ENCODE results near the gene NUDT5. TPM values are rescaled to one million over a fixed set of nuclear protein-coding genes. Genes with fewer than 3 reads are reported as not detected.
"Not testable (repeated sequence)": the region's sequence is repeated elsewhere in the genome, so short reads cannot be mapped to it uniquely, and the experiment has no call there.

Gene NUDT5
- total RNA-seq, 4 donors from 2014 or later, result 23.0 to 31.2 (median 27.3) TPM

DNA sequence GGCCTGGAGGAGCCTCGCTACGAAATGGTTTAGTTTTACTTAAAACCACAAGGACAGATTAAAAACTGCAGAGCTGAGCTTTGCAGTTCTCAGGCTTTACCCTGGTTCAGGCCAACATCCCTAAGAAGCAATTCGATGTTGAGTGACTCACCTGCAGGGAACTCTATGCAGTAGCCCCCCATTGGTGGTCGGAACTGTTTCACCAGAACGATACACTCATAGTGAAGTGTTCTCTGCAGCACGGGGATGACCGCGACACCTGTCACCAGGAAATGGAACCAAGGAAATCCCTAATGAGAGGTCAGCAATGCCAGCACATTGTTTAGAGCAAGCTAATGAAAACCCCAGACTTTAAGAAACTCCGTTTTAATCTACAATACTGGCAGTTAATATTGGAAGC, 18.0 kb downstream of the NUDT5 start:
- 74 to 88% methylated on average over 5 to 7 of the region's 9 CpGs for WGBS, 2 donors (ENCODE audit: low coverage in 1 of 2)
- no peak for TF ChIP-seq EP300 (IDR thresholded peaks at IDR 0.05)
- TF ChIP-seq, protein P1, sequence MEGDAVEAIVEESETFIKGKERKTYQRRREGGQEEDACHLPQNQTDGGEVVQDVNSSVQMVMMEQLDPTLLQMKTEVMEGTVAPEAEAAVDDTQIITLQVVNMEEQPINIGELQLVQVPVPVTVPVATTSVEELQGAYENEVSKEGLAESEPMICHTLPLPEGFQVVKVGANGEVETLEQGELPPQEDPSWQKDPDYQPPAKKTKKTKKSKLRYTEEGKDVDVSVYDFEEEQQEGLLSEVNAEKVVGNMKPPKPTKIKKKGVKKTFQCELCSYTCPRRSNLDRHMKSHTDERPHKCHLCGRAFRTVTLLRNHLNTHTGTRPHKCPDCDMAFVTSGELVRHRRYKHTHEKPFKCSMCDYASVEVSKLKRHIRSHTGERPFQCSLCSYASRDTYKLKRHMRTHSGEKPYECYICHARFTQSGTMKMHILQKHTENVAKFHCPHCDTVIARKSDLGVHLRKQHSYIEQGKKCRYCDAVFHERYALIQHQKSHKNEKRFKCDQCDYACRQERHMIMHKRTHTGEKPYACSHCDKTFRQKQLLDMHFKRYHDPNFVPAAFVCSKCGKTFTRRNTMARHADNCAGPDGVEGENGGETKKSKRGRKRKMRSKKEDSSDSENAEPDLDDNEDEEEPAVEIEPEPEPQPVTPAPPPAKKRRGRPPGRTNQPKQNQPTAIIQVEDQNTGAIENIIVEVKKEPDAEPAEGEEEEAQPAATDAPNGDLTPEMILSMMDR (IDR thresholded peaks at IDR 0.05), result no peak
- TF ChIP-seq POLR2A (IDR thresholded peaks at IDR 0.05), result no peak
- no peak for TF ChIP-seq POLR2AphosphoS5 (IDR thresholded peaks at IDR 0.05)
- ATAC-seq, result no peak
- H3K4me3 ChIP-seq, result no peak overlapping the region
- H3K4me1 ChIP-seq, result no peaks in the 10 kb centered on the region
- H3K36me3 ChIP-seq, result peaks cover 0 to 98% of the 10 kb centered on the region in 2 donors
- no peak overlapping the region for H3K27ac ChIP-seq
- no peaks in the 10 kb centered on the region for H3K27me3 ChIP-seq
- H3K9me3 ChIP-seq, result no peaks in the 10 kb centered on the region

DNA sequence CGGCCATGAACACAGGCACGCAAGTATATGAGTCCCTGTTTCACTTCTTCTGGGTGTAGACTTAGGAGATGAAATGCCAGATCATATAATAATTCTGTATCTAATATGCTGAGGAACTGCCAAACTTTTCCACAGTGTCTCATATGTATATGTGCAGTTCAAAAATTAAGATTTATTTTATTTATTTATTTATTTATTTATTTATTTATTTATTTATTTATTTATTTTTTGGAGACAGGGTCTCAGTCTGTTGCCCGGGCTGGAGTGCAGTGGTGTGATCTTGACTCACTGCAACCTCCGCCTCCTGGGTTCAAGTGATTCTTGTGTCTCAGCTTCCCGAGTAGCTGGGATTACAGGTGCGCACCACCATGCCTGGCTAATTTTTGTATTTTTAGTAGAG, 24.2 kb downstream of the NUDT5 start:
- ATAC-seq, result not testable (repeated sequence)

DNA sequence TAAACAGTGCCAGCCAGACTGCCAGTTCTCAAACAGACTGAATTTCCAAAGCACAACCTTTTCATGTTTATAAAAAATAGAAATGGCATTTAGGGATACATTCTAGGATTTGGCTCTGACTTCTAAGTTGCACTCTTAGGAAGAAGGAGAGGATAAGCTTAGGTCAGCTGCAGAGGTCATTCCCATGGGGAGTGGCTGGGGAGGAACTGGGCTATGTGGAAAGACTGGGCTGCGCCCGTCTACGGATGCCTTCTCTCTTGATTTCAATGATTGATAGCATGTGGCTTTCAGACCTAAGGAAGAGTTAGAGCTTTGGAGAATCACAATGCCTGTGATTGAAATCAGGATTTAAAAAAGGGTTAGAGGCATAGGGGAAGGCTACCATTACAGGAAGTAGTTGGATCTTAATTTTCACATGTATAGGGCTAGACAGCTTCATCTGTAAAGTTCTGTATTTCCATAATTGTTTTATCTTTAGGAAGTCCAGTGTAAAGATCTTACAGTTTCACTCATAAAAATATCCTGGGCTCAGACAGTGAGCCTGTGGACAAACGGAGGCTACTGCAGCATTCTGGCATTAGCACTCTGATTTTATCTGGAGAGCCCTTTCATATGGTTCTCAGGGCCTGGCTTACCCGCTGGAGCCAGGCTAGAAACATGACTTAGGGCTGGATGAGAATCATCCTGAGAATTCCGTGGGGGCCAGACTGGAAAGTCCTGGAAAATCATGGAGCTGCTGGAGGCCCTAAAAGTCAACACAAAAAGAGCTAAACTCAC, 29.5 kb downstream of the NUDT5 start:
- Histone ChIP-seq H3K27ac (peak overlapping the region in 1 of 4 donors; percentile 11), H3K27me3 (no peaks in the 10 kb centered on the region), H3K36me3 (peaks cover 0 to 97% of the 10 kb centered on the region in 2 donors), H3K9me3 (no peaks in the 10 kb centered on the region), H3K4me3 (no peak overlapping the region), H3K4me1 (peaks cover 0 to 10% (median 0%) of the 10 kb centered on the region in 3 donors)
- no peak for ATAC-seq
- TF ChIP-seq, protein P1 (IDR thresholded peaks at IDR 0.05), result no peak
- no peak for TF ChIP-seq POLR2AphosphoS5 (IDR thresholded peaks at IDR 0.05)
- no peak for TF ChIP-seq EP300 (IDR thresholded peaks at IDR 0.05)
- no peak for TF ChIP-seq POLR2A (IDR thresholded peaks at IDR 0.05)
- WGBS, 2 donors (ENCODE audit: low coverage in 1 of 2), result 63 to 80% methylated on average over 4 of the region's 6 CpGs

More for the DNA sequence above, 24.2 kb downstream of the NUDT5 start:
- 82 to 93% methylated on average over 2 to 6 of the region's 6 CpGs for WGBS, 2 donors (ENCODE audit: low coverage in 1 of 2)
- not testable (repeated sequence) for H3K9me3 ChIP-seq, H3K4me3 ChIP-seq, H3K27me3 ChIP-seq, H3K27ac ChIP-seq, H3K4me1 ChIP-seq
- H3K36me3 ChIP-seq, result peaks cover 3 to 100% of the 10 kb centered on the region in 2 donors

DNA sequence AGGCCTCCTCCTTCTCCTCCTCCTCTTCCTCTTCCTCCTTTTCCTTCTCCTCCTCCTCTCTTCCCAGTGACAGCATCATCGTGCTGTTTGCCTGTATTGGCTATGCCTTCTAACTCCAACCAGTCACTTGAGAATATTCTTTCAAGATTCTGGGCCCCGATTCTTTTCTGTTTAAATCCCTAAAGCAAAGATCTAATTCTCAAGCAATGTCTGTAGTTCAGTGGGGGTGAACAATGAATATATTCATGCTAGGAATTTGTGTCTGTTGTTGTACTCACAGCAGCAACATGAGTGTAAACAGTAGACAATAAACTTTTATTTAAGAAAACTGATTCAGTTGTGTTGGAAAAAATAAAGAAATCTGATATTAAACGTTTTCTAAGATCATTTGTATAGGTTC, 30.7 kb downstream of the NUDT5 start:
- 64 to 76% methylated on average over 3 of the region's 3 CpGs for WGBS, 2 donors (ENCODE audit: low coverage in 1 of 2)
- Histone ChIP-seq H3K4me1 (peaks cover 0 to 10% (median 0%) of the 10 kb centered on the region in 3 donors), H3K27ac (no peak overlapping the region), H3K27me3 (no peaks in the 10 kb centered on the region), H3K4me3 (no peak overlapping the region), H3K9me3 (no peaks in the 10 kb centered on the region), H3K36me3 (peaks cover 0 to 93% of the 10 kb centered on the region in 2 donors)
- TF ChIP-seq EP300 (IDR thresholded peaks at IDR 0.05) (no peak), POLR2AphosphoS5 (IDR thresholded peaks at IDR 0.05) (no peak), POLR2A (IDR thresholded peaks at IDR 0.05) (no peak)
- TF ChIP-seq, protein P1 (IDR thresholded peaks at IDR 0.05), result no peak
- no peak for ATAC-seq

DNA sequence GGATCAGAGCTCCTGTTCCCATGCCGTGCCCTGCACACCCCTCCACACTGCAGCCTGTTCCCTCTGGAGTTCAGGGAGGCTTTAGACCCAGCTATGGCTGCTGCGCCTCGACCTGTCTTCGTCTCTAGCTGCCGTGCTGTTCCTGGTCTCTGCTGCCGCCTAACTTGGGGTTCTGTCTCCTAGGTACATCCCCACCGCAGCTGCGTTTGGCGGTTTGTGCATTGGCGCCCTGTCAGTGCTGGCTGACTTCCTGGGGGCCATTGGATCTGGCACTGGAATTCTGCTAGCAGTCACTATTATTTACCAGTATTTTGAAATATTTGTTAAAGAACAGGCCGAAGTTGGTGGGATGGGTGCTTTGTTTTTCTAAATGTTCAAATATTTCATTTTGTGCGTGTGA, 31.6 kb downstream of the NUDT5 start:
- H3K9me3 ChIP-seq, result no peaks in the 10 kb centered on the region
- ATAC-seq, result no peak
- H3K27me3 ChIP-seq, result no peaks in the 10 kb centered on the region
- H3K4me3 ChIP-seq, result no peak overlapping the region
- no peak overlapping the region for H3K27ac ChIP-seq
- H3K36me3 ChIP-seq, result peaks cover 0 to 89% of the 10 kb centered on the region in 2 donors
- TF ChIP-seq EP300 (IDR thresholded peaks at IDR 0.05) (no peak), POLR2AphosphoS5 (IDR thresholded peaks at IDR 0.05) (no peak), POLR2A (IDR thresholded peaks at IDR 0.05) (no peak)
- TF ChIP-seq, protein P1 (IDR thresholded peaks at IDR 0.05), result no peak
- 78 to 82% methylated on average over 6 of the region's 12 CpGs for WGBS, 2 donors (ENCODE audit: low coverage in 1 of 2)
- H3K4me1 ChIP-seq, result peaks cover 0 to 10% (median 0%) of the 10 kb centered on the region in 3 donors

Data from gastroesophageal sphincter (tissue), 4 donors.